ENCODE results near the gene ZNF599. TPM values are rescaled to one million over a fixed set of nuclear protein-coding genes. Genes with fewer than 3 reads are reported as not detected.

ZNF599 gene
- total and polyA plus RNA-seq, 2 of the 13 experiments (the other 11 are each of a cell fraction or from before 2014, with no cell fraction given), result 5.8 to 7.3 TPM

GRCh38 chr19:34733746-34734536 is 39.1 kb downstream of the ZNF599 start, which contains the start of gene ZNF181 (continued):
- TF ChIP-seq ZNF30 (CRISPR knock-in tag; IDR thresholded peaks at IDR 0.05) (no peak), GPN1 (CRISPR knock-in tag; IDR thresholded peaks at IDR 0.05; ENCODE audit: borderline replicate concordance) (no peak), RXRA (CRISPR knock-in tag; IDR thresholded peaks at IDR 0.05) (peak; percentile 62; the same call in 1 of the 2 replicates), ZC3H4 (CRISPR knock-in tag; IDR thresholded peaks at IDR 0.05; ENCODE audit: borderline replicate concordance) (no peak), RBM39 (IDR thresholded peaks at IDR 0.05; ENCODE audit: low read depth, low read length, poor library complexity, severe bottlenecking) (peak; percentile 98), AKNA (CRISPR knock-in tag; IDR thresholded peaks at IDR 0.05; ENCODE audit: borderline replicate concordance) (no peak), ARNT2 (CRISPR knock-in tag; IDR thresholded peaks at IDR 0.05; ENCODE audit: low read depth) (no peak), ZFYVE20 (CRISPR knock-in tag; IDR thresholded peaks at IDR 0.05; ENCODE audit: borderline replicate concordance, low read depth) (no peak; the same call in 1 of the 2 replicates), ZNF367 (CRISPR knock-in tag; IDR thresholded peaks at IDR 0.05; ENCODE audit: borderline replicate concordance) (no peak), LRRFIP1 (CRISPR knock-in tag; conservative IDR thresholded peaks at IDR 0.05) (no peak), ELK4 (CRISPR knock-in tag; IDR thresholded peaks at IDR 0.05; ENCODE audit: borderline replicate concordance) (no peak), CREBL2 (CRISPR knock-in tag; IDR thresholded peaks at IDR 0.05; ENCODE audit: borderline replicate concordance) (no peak), ZNF432 (CRISPR knock-in tag; IDR thresholded peaks at IDR 0.05; ENCODE audit: borderline replicate concordance) (no peak), ZNF337 (CRISPR knock-in tag; IDR thresholded peaks at IDR 0.05; ENCODE audit: borderline replicate concordance, low read depth) (no peak), ZNF879 (CRISPR knock-in tag; IDR thresholded peaks at IDR 0.05) (no peak), ZNF574 (CRISPR knock-in tag; IDR thresholded peaks at IDR 0.05) (peak; percentile 84)

Data from HepG2 (cell line).